Measurements from ENCODE around the gene SORCS2. TPM values are rescaled to one million over a fixed set of nuclear protein-coding genes. Genes with fewer than 3 reads are reported as not detected.

Gene SORCS2
- total RNA-seq, 1 donor from 2014 or later: 4.9 TPM

GRCh38 chr4:7427361-7427760 is 235.0 kb downstream of the SORCS2 start:
- FAIRE-seq: no peak
- DNase-seq (ENCODE audit: low spot score in 2 of 2): no peak

- FAIRE-seq (no peak), DNase-seq (ENCODE audit: low spot score in 2 of 2) (no peak)
Measured at GRCh38 chr4:7427831-7428260, 235.5 kb downstream of the SORCS2 start.

GRCh38 chr4:7428261-7429068 is 236.1 kb downstream of the SORCS2 start:
- DNase-seq (ENCODE audit: low spot score in 2 of 2) (no peak), FAIRE-seq (no peak)

GRCh38 chr4:7429069-7429416 is 236.7 kb downstream of the SORCS2 start:
- FAIRE-seq: no peak
- no peak for DNase-seq (ENCODE audit: low spot score in 2 of 2)

- no peak for DNase-seq (ENCODE audit: low spot score in 2 of 2)
- no peak for FAIRE-seq
Measured at GRCh38 chr4:7429601-7430078, 237.3 kb downstream of the SORCS2 start.

- DNase-seq (ENCODE audit: low spot score in 2 of 2): no peak
- FAIRE-seq: no peak
Measured at GRCh38 chr4:7430368-7430964, 238.1 kb downstream of the SORCS2 start.

GRCh38 chr4:7430965-7431695 is 238.8 kb downstream of the SORCS2 start:
- DNase-seq (ENCODE audit: low spot score in 2 of 2) (no peak), FAIRE-seq (no peak)

GRCh38 chr4:7431696-7432530 is 239.6 kb downstream of the SORCS2 start:
- FAIRE-seq (no peak), DNase-seq (ENCODE audit: low spot score in 2 of 2) (no peak)

GRCh38 chr4:7432531-7433375 is 240.4 kb downstream of the SORCS2 start:
- FAIRE-seq (no peak), DNase-seq (ENCODE audit: low spot score in 2 of 2) (no peak)

- FAIRE-seq: no peak
Measured at GRCh38 chr4:7433376-7434140, 241.2 kb downstream of the SORCS2 start.

GRCh38 chr4:7434141-7434765 is 241.9 kb downstream of the SORCS2 start:
- FAIRE-seq: no peak
- DNase-seq (ENCODE audit: low spot score in 2 of 2): no peak

More at GRCh38 chr4:7433376-7434140, 241.2 kb downstream of the SORCS2 start:
- no peak for DNase-seq (ENCODE audit: low spot score in 2 of 2)

- no peak for DNase-seq (ENCODE audit: low spot score in 2 of 2)
- no peak for FAIRE-seq
Measured at GRCh38 chr4:7434766-7435150, 242.4 kb downstream of the SORCS2 start, which contains the start of gene PSAPL1. PSAPL1 (minus strand) TSS chr4:7434930; CDS start chr4:7434879, 51 bp downstream.

GRCh38 chr4:7435471-7436061 is 243.2 kb downstream of the SORCS2 start:
- DNase-seq (ENCODE audit: low spot score in 2 of 2) (no peak), FAIRE-seq (no peak)

- FAIRE-seq: no peak
Measured at GRCh38 chr4:7436256-7436655, 243.9 kb downstream of the SORCS2 start.

GRCh38 chr4:7439699-7440098 is 247.4 kb downstream of the SORCS2 start:
- no peak for FAIRE-seq

More at GRCh38 chr4:7436256-7436655, 243.9 kb downstream of the SORCS2 start:
- DNase-seq (ENCODE audit: low spot score in 2 of 2): no peak

GRCh38 chr4:7441201-7441600 is 248.9 kb downstream of the SORCS2 start:
- FAIRE-seq (no peak), DNase-seq (ENCODE audit: low spot score in 2 of 2) (no peak)

More at GRCh38 chr4:7439699-7440098, 247.4 kb downstream of the SORCS2 start:
- DNase-seq (ENCODE audit: low spot score in 2 of 2): no peak

- no peak for DNase-seq (ENCODE audit: low spot score in 2 of 2)
- FAIRE-seq: no peak
Measured at GRCh38 chr4:7442574-7443162, 250.3 kb downstream of the SORCS2 start.
